GM04503 (cell line): Measurements from ENCODE around the gene ANKH.
"Not testable (repeated sequence)": the region's sequence is repeated elsewhere in the genome, so short reads cannot be mapped to it uniquely, and the experiment has no call there.

Experiments
- DNase-seq: peaks from one replicate; pipeline ENCODE4 v3.0.0-alpha.2; 2012; ENCODE audit warnings: low read depth

ANKH gene

DNA sequence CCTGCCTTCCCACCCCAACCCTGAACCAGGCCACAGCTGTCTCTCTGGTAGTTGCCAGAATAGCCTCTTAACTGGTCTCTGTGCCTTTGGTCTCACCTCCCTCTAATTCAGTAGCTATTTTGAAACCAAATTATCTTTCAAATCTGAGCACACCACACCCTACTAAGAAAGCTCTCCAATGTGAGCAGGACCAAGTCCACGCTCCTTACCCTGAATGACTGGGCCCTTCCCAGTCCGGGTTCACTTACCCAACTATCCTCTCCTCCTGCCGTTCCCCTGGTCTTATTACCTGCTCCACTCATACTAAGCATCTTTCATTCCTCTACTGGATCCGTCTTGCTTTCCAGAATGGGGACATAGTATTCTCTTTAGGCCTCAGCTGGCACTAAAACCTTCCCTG lies 16.8 kb downstream of the ANKH start:
- DNase-seq: no peak

- DNase-seq: no peak
Observed at GRCh38 chr5:14853685-14854084, 17.9 kb downstream of the ANKH start.

- DNase-seq: no peak
Observed at GRCh38 chr5:14852779-14853178, 18.8 kb downstream of the ANKH start.

- DNase-seq: no peak
Observed at GRCh38 chr5:14851999-14852526, 19.5 kb downstream of the ANKH start.

DNA sequence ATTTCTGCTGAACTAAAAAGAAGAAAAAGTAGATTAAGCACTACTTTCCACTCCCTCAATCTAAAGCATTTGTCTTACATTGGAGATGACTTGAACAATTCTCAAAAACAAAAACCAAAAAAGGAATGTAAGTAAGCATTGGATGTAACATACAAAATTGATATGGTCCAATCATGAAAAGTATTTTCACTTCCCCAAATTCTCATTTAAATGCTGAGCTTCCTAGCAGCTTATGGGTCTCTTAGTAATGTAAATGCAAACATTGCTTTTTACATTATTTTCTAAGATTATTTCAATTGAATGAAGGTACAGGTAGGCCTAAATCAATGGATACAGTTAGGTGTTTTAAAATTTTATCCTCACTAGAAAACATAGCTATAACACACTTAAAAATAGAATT lies 20.0 kb downstream of the ANKH start:
- no peak for DNase-seq

DNA sequence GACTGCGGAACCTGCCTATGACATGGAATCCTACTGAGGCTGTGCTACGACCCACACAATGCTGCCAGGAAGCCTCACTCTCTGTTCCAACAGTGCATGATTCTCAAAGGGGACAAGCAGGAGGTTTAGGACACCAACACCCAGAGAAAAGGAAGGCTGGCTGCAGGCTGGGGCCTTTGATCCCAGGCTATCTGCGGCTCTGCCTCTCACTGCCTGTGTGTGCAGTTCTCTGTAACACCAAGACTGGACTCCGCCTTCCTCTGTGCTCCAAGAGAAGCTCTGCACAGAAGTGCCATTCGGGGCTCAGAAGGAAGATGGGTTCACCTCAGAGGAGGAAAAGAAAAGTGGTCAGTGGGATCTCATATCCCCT lies 20.5 kb downstream of the ANKH start:
- no peak for DNase-seq

DNA sequence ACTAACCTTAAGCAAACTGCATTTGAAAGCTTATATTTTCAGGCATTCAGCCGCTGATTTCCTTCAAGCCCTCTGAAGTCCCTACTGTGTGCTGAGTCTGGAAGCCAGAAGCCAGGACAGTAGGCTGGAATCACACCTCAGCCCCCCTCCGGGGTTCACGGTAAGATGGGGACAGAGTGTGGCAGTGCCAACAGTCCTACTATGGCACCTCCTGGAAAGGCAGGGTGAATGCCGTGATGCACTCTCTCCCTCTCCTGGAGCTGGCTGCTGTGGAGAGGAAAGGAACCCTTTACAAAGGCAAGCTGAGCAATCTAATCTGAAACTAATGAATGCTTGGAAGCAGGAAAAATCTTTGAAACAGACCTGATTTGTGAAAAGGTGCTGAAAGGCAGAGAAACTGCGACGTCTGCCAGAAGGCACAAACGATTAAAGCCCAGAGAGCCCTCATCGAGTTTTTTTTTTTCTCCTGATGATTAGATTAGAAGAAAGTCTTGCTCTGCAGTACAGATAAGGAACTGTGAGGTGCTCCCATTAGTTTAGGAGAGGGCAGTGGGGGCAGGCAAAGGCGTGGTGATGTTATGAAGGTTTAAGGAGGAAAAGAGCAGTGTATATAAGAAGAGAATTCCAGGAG lies 21.0 kb downstream of the ANKH start:
- no peak for DNase-seq

DNA sequence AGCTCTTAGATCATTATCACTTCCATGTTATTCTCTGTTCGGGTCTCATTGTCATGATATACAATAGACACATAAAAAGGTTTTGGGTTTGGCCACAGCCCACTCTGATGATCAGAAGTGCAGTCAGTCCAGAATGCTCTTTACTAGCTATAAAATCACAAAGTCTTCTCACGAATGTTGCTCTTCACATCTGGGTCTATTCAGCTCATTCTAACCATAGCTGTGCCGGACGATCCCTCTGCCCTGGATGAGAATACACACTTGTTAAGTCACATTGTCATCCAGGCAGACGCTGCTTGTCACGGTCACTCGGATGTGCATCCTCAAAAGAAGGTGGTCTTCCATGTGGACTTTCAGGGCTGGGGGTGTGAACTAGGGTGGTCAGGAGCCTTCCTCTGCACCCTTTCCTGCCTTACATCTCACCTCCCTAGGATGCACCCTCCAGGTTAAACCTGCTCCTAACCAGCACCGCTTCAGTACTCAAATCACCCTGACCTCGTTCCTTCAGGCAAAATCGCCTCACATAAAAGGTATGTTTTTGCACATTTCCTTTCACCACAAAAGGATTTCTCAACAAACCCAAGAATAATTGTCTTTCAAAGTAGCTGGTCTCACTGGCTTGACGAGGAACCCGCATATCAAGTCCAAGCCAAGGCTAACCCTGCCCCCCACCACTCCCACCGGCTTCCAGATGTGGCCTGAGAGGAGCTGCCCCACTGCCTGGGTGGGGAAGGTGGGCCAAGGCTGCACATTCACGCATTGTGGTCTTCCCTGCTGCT lies 21.9 kb downstream of the ANKH start:
- no peak for DNase-seq

- not testable (repeated sequence) for DNase-seq
Observed at GRCh38 chr5:14848942-14849341, 22.6 kb downstream of the ANKH start.

DNA sequence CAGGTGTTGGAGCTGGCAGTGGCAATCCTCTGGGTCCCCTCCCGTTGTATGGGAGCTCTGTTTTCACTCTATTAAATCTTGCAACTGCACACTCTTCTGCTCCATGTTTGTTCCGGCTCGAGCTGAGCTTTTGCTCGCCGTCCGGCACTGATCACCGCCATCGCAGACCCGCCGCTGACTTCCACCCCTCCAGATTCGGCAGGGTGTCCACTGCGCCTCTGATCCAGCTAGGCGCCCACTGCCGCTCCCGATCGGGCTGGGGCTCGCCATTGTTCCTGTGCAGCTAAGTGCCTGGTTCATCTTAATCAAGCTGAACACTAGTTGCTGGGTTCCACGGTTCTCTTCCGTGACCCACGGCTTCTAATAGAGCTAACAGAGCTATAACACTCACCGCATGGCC lies 23.2 kb downstream of the ANKH start:
- DNase-seq: no peak

DNA sequence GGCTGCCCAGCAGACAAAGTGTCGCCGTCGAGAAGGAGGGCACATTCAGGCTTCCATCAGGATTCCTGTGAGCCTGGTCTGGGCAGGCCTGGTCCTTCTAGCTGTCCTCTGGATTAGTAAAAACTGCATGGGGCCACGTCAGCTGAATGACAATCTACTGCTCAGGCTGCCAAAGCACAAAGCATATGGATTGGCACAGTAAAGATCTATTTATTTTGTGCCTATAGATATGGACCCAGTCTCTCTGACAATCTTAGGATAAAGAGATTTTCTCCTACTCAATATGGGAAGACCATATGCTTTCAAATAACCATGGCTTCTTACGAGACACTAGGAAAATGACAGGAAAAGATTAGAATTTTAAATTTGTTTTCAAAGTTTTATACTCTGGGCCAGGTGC lies 24.1 kb downstream of the ANKH start:
- no peak for DNase-seq

DNA sequence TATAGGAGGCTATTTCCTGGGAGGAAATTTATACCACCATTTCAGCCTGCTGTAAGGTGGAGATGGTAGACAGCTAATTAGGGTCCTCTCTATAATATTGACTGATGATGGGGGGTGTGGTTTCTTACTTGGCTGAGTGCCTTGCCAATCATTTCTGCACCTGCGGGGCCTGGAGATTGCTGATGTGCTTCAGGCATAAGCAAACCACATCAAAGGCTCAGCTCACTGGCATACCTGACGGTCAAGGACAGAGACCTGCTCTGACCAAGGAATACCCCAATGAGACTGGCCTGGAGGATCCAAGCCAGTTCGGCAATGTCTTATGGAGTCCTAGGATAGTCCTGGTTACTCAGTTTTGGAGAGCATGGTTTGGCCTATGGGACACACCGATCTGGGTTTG lies 29.5 kb downstream of the ANKH start:
- DNase-seq: no peak

- no peak for DNase-seq
Observed at GRCh38 chr5:14840624-14841023, 31.0 kb downstream of the ANKH start.

DNA sequence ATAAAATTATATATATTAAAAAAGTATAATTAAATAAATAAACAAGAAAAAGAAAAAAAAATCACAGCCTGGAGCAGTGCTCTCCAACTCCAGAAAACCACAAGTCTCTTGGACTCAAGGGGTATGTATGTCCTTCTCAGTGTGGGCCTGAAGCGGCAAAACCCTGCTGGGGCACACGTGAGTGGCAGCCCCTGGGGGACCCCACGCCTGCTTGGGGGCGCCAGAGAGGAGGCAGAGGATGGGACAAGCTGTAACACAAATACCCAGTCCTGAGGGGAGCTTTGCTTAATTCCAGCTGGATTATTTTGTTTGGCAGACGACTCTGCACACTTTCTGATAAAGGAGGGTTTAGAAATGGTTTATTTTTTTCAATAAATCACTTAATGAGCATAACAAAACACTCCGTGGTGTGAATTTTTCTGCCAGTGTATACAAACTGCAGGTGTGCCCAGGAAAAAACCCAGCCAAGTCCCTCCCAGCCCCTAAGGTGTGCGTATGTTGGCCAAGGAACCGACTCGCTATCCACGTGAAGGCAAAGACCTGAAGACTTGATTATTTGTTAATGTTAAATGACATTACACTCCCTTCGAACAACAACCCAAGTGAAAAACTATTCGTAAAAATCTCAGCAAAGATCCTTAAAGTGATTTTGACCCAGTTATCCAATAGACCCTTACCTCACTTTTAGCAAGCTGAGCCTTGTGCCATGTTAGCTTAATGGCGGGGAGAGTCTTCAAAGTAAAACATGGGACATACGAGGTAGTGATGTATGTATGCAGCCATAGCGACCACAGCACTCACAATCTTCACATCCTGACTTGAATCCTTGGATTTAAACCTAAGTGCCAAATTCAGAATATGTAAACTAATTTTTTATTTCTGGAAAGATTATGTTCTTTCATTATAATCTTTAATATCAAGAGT lies 32.9 kb downstream of the ANKH start:
- no peak for DNase-seq

GRCh38 chr5:14837423-14838122 lies 34.0 kb downstream of the ANKH start:
- not testable (repeated sequence) for DNase-seq

- DNase-seq: no peak
Observed at GRCh38 chr5:14834584-14835550, 36.7 kb downstream of the ANKH start.

DNA sequence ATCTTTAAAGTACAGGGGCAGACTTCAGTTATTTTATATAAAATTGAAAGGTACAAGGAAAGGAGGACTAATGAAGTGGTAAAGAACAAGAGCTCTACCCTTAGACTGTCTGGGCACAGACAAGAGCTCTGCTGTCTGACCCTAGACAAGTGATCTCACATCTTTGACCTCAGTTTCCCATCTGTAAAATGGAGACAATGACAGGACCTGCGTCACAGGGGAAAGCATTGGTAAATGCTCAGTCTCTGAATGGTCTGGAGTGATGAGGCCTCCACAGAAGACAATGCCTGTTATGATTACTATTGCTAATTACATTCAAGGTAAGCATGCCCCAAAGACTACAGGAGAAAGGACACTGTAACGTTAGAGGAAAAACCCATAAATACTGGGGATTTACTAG lies 37.5 kb downstream of the ANKH start:
- DNase-seq: no peak

GRCh38 chr5:14831006-14831338 lies 40.6 kb downstream of the ANKH start:
- no peak for DNase-seq

DNA sequence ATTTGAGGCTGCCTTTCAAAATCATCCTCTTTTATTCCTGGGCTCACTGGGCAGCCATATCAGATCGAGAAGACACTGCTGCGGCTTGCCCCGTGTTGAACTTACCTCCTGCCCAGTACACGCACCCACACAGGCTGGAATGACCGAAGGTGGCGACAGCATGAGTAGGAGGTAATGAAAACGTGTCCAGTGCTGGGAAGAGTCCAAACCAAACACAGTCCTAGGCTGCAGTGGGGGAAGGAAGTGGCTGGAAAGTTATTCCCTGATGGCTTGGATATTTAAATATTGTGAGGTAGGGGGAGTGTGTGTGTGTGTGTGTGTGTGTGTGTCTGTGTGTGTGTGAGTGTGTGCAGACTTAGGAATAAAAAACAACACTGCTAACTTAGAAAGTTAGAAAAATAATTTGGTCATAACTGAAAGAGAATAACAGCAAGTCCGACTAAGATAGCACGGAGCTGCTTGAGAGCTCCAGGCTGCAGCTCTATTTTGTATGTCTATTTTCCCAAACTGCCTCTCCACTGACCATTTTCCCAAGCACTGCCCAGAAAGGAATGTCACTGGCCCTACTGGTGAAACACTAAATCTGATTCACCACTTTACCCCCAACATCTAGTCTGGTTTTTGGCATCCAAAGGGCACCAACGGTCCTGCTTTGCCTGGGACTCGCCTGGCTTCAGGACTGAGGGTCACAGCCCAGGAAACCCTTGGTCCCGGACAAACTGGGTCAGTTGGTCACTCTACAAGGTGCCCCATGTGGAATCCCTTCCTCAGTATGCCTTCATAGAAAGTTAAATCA lies 41.2 kb downstream of the ANKH start:
- DNase-seq: no peak

- no peak for DNase-seq
Observed at GRCh38 chr5:14829396-14829795, 42.2 kb downstream of the ANKH start.
